HG03060 (cell line): ENCODE measurements around the gene HSBP1L1.
"Not testable (repeated sequence)": the region's sequence is repeated elsewhere in the genome, so short reads cannot be mapped to it uniquely, and the experiment has no call there.

Experiments
- ATAC-seq: cut with Tn5 transposase; IDR thresholded peaks from one replicate; pipeline ENCODE4 v1.9.1; 2021; ENCODE audit warnings: low read depth, moderate number of reproducible peaks; ENCODE audit not compliant: unreplicated experiment

Gene HSBP1L1

GRCh38 chr18:79958981-79959380 lies 5.5 kb upstream of the HSBP1L1 start:
- no peak for ATAC-seq

DNA sequence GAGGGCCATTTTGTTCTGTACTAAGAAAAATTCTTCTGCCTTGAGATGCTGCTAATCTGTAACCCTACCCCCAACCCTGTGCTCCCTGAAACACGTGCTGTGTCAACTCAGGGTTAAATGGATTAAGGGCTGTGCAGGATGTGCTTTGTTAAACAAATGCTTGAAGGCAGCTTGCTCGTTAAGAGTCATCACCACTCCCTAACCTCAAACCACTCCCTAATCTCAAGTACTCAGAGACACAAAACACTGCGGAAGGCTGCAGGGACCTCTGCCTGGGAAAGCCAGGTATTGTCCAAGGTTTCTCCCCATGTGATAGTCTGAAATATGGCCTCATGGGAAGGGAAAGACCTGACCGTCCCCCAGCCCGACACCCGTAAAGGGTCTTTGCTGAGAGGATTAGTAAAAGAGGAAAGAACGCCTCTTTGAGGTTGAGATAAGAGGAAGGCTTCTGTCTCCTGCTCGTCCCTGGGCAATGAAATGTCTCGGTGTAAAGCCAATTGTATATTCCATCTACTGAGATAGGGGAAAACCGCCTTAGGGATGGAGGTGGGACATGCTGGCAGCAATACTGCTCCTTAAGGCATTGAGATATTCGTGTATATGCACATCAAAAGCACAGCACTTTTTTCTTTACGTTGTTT lies 4.2 kb upstream of the HSBP1L1 start:
- not testable (repeated sequence) for ATAC-seq

- ATAC-seq = no peak
These were observed 3.4 kb upstream of the HSBP1L1 start for GRCh38 chr18:79960921-79961526.

- no peak for ATAC-seq
These were observed 2.7 kb upstream of the HSBP1L1 start for GRCh38 chr18:79961527-79962291.

DNA sequence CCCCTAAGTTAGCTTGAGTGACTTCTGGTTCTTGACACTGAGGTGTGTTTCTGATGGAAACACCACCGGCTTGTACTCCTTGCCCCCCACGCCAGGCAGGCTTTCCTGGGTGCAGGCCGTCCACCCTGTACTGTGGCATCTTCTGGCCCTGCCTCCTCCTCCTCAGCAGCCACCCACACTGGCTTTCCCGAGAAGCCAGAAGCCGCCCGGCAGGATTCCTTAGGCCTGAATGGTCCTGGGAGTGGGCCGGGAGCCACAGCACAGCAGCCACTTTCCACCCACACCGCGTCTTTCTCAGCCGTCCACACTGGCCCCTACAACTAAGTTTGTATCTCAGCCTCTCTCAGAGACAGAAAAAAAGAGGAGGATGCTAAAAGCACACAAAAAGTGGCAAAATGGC lies 2.1 kb upstream of the HSBP1L1 start:
- ATAC-seq = no peak

DNA sequence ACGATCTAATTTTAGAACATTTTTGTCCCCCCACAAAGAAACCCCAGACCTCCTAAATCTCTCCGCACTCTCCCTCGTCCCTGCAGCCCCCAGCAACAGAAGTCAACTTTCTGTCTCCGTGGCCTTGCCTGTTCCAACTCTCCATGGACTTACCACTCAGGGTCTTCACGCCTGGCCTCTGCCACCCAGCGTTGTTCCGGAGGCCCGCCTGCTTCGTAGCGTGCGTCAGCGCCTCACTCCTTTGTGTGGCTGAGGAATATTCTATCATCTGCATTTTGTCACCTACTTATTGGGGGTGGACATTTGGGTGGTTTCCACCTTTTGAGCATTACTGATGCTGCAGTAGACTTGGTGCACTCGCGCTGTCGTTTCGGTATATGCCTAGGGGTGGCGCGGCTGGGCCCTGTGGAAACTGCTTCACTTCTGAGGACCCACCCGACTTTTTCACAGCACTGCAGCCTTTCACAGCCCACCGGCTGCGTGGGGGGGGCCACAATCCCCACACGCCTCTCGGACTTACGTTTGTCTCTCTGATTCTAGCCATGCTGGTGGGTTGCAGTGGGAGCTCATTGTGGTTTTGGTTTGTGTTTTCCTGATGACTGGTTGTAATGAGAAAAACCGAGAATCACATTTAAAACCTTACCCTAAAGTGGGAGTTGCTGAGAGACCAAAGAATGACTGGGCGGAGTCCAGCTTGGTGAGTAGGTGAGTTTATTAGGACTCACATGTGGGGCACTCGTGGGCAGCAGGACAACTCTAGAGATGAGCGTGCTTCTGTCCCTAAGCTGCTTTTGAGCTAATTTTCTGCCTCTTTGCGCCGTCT lies 1.4 kb upstream of the HSBP1L1 start:
- ATAC-seq = peak; percentile 51

DNA sequence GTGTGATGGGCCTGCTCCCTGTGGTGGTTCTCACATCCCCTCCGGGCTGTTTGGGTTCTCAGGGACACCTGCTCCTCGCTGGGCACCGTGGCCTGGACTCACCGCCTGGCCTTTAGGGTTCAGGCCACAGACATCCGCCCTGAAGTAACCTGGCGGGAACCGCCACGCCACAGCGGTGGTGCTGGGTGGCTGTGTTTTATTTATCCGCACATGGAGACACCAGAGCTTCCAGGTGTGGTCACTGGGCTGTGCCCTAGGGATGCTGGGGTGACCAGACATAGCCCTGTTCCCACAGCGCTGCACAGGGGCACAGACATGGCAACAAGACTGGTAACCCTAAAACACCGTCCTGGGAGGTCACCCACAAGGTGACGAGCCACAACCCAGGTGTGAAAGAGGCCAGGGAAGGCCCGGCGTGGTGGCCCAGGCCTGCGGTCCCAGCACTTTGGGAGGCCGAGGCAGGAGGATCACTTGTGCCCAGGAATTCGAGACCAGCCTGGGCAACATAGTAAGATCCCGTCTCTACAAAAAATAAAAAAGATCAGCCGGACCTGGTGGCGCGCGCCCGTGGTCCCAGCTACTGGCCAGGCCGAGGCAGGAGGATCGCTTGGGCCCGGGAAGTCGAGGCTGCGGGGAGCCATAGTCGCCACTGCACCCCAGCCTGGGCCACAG lies 649 bp upstream of the HSBP1L1 start:
- ATAC-seq = no peak

DNA sequence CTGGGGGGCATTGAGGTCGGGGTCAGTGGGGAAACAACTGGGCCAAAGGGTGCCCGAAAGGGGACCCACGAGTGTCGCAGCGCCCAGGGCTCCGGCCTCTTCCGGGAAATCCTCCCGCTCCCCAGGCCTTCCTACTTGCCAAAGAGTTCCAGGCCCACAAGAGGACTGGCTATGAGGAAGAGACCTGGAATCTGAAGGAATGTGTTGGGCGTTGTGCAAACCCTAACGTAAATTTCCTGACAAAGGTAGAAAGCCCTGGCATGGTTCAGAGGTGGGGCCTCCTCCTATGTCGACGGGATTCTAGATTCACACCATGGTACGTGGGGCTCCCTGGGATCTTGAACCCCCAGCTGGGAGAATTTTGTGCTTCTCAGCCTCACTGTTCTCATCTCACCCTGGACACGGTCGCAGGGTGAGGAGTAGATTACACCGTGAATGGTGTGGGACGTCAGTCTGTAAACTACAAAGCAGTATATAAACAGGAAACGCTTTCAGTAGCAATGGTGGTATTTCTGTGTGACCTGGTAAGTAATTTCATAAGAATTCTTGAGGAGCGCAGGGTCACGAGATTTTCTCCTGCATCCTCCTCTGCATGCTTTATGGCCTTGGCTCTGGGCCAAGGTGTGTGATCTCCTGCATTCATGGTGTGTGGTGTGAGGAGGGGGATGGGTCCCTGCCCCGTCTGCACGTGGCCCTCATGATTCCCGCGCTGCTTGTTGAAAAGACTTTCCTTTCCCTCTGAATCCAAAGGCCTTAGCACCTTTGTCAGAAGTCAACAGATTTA lies 868 bp downstream of the HSBP1L1 start:
- no peak for ATAC-seq

DNA sequence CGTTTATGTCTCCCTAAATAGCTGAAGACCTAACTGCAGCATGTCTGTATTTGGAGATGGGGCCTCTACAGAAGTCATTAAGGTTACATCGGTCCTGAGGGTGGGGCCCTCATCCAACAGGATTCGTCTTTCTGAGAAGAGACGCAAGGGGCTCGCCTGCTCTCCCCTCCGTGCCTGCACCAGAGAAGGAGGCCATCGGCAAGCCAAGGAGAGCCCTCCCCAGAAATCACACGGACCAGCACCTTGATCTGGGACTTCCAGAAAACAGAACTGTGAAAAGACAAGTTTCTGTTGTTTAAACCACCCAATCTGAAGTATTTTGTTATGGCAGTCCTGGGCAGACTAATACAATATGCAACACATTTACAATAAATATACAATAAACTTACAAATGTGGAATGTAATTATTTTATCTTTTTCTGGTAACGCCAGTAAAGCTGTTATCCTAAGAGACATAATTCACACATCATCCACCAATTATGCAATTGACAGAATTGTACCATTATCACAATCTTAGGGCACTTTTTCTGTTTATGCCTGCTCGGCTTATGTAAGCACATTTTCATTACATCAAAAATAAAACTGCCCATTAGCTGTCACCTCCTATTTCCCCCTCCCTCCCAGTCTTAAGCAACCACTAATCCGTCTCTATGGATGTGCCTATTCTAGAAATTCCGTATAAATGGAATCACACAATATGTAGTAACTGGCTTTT lies 6.1 kb downstream of the HSBP1L1 start:
- no peak for ATAC-seq

GRCh38 chr18:79971211-79971952 lies 6.9 kb downstream of the HSBP1L1 start:
- no peak for ATAC-seq

- no peak for ATAC-seq
These were observed 7.5 kb downstream of the HSBP1L1 start for GRCh38 chr18:79971986-79972385.

- ATAC-seq = no peak
These were observed 8.3 kb downstream of the HSBP1L1 start for GRCh38 chr18:79972720-79973119.

DNA sequence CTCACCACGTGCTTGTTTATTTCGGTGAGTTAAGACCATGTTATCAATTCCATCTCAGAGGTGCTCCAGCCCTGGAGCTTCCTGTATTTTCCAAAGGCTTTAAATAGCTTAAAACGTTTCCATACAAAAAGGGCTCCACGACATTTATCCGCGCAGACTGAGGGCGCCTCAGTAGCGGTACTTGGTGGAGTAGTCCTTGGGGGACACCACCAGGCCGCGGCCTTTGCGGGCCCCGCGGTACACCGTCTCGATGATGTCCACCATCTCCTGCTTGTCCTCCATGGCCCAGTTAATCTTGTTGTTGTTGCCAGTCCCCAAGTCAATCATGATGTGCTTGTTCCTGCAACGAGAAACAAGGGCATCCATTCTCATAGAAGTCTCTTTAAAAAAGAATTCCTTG lies 9.1 kb downstream of the HSBP1L1 start:
- no peak for ATAC-seq

- no peak for ATAC-seq
These were observed 9.7 kb downstream of the HSBP1L1 start for GRCh38 chr18:79974025-79974654.

- ATAC-seq = no peak
These were observed 10.6 kb downstream of the HSBP1L1 start for GRCh38 chr18:79975043-79975442.

GRCh38 chr18:79975985-79976680 lies 11.7 kb downstream of the HSBP1L1 start:
- ATAC-seq = no peak

DNA sequence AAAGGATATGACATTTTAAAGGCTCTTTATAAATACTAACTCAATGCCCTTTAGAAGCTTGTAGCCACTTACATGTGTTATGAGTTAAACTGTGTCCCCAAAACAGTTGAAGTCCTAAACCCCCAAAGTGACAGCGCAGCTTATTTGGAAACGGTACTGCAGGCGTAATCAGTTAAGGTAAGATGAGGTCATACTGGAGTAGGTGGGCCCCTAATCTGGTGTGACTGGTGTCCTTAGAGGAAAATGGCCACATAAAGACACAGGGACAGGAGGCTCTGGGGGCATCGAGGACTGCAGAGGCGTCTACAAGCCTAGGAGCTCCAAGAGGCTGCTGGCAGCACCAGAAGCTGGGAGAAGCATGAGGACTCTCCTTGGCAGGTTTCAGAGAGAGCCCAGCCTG lies 15.4 kb downstream of the HSBP1L1 start:
- ATAC-seq = no peak
